HG03575 (cell line): Measurements from ENCODE around the gene GNAZ.

Experiments
- ATAC-seq: cut with Tn5 transposase; IDR thresholded peaks from one replicate; pipeline ENCODE4 v1.9.1; 2021; ENCODE audit not compliant: unreplicated experiment, insufficient number of reproducible peaks, low FRiP score; ENCODE audit errors: extremely low read depth

Gene GNAZ

DNA sequence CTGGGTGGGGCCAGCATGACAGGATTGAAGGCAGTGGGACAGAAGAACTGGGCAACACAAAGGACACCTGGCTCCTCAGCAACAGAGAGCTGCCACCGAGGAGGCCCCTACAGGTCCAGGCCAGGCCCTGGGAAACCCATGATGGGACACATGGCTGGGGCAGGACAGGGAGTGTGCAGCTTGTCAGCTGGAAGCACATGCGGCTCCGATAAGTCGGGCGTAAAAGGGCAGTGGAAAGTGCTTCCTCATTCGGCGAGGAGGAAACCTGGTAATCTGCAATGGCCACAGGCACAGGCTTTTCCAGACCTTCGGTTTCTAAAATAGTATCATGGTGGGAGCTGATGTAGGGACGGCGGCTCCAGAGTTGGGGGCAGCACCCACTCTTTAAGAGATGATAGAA, 16.5 kb downstream of the GNAZ start:
- no peak for ATAC-seq

DNA sequence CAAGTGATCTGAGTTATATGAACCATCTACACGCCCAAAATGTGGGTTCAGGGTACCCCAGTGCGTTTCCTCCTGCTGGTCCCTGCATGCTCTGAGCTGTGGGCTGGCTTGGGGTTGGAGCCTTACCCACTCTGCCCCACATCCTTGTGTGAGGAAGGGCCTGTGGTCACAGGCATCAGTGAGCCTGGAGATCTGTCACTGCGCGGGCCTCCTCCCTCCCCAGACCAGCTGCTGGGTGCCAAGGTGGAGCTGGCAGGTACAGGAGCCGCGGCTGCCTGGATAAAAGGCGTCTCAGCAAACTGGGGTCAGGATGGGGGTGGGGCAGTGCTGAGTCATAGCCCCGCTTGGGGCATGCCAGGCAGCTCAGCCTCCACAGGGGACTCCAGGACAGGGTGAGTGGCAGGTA, 17.9 kb downstream of the GNAZ start:
- no peak for ATAC-seq

DNA sequence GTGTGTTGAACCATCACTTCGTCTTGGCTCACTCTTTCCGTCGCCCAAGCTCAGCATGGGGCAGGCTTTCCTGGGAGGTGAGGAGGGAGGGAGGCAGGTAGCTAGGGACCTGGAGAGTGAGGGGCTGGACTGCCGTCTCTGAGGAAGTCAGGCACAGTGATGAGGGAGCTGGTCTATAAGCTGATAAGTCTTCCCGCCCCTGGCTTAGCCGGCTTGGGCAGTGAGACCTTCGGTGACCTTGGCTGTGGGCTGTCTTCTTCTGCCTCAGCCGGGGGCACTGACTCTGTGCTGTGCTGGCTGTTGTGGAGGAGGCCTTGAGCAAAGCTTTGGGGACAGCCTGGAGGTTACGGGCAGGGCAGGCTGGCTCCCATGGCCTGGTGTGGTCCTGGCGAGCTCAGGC, 18.7 kb downstream of the GNAZ start:
- no peak for ATAC-seq

DNA sequence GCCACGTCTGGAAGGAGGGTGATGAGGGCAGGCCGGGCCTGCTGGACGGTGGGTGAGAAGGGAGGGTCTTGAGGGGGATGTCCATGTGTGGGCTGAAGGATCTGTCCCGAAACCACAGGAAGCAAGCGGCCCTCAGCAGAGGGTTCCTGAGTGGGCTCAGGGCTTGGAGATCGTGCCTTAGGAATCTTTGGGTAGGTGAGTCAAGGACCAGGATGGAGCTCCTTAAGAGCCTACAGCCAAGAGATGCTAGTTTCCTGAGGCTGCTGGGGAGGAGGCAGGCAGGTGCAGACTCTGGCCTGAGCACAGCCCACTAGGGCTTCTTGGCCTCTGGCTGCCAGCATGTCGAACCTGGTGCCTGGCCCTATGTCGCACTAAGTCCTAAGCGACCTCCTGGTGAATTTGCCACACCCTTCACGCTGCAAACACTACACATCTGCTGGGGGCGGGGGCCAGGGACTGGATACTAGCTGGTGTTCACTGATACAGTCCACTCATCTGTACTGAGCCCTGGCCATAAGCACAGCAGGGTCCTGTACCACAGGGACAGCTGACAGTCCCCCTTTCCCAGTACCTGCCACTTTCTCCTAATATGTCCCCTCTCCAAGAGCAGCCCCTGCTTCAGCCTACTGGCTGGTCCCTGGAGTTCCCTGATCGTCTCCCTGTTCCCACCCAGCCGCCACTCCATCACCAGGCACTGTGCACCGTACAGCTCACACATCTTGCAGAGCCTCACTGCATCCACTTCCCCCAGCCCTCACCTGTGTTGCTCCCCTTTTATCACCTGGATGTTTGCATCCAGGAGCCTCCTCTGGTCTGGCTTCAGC, 19.5 kb downstream of the GNAZ start:
- ATAC-seq = no peak

DNA sequence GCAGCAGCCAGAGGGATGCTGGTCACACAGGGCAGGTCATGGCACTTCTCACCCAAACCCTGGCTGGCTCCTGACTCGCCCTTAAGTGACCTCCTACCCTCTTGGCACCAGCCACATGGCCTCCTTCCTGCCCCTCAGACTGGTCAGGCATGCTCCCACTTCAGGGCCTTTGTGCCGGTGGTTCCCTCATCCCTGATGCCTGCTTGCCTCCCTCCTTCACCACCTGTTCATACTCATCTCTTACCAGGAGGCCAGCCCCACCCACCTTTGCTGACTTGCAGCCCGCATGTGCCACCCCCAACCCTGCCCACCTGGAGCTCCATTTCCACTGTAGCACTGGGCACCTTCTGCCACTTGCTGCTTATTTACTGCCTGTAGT, 20.1 kb downstream of the GNAZ start:
- no peak for ATAC-seq

DNA sequence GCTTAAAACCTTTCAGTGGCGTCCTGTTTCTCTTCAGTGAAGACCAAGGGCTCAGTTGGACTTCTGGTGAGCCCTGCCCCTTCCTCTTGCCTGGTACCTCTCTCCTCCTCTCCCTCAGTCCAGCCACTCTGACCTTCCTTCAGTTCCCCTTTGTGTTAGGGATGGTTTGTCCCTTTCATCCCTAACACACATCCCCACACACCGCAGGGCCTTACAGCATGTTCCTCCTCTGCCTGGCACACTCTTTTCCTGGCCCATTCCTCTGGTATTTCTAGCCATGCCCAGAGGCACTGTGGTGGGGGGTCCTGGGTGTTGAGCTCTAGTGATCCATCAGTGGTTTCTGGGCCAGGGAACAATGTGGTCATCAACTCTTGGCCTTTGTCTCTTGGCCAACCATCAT, 21.4 kb downstream of the GNAZ start:
- ATAC-seq = no peak

DNA sequence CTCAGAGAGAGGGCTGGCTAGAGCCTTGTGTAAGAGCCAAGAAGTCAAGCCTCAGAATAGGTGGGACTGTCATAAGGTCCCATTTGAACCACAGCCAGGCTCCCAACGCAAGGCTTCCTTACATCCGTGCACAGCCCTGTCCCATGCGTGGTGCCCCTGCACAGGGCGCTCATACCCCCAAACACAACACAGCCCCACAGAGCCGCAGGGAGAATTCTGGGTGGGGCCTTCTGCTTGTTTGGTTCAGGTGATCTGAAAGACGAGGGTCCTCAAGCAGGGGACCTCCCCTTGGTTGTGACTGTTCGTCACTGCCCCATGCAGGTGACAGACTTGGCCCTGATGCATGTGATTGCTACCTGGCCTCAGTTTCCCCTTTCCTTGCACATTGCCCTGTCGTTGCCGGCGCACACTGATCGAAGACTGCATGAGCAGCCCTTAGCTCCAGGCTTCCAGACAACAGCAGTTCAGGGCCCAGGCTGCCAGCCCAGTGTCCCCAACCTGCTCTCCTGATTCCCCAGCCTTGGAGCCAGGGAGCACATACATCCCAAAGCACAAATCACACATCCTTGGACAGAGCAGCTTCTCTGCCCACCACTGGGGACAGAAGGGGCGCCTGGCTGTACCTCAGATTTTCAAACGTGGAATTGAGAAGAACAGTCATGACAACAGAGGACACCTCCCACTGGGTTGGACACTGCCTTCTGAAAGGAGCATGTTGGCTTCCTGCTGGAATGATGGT, 22.1 kb downstream of the GNAZ start:
- ATAC-seq = no peak

DNA sequence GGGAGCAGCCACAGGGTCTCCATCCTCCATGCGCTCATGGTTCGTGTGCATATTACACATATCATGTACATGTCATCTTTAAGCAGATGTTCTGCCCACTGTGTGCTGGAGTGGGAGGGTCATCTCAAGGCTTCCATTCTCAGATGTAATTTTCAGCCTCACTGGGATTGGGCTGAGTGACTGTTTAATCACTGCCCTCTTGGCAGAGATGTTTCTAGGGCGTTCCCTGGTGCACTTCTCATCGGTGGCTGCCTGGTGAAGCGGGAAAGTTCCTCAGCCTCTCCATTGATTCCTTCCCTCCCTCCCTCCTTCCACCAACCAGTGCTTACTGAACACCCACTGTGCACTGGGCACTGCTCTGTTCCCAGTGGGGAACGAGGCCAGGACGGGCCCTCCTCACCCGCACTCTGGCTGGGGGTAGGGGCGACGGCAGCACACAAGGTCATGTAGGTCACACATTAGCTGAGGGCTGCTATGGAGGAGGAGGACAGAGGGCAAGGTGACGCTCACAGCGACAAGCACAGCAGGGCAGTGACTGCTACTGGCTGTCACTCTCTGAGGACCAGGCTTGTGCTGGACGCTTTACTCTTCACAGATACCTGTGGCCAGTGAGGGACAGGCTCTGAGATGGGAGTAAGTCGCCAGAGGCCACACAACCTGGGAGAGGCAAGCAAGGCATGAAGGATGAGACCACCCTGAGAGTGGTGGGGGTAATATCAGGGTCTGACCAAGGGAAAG, 22.9 kb downstream of the GNAZ start:
- ATAC-seq = no peak

DNA sequence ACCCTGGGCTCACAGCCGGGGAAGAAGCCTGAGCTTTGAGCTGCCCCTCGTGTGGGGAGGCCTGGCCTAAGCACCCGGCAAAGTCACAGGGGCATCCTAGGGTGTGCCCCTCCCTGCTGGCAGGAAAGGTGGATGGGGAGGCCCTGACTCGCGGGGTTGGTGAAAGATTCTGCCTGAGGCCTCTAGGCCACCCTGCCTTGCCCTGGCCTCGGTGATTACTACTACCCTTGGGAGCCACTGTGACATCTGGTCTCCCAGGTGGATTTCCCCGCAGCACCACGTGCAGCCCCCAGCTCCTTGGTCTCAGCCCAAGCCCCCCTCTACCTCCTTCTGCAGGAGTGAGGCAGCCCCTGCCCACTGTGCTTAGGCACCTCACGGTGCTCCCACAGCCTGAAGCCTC, 23.9 kb downstream of the GNAZ start:
- ATAC-seq = no peak

DNA sequence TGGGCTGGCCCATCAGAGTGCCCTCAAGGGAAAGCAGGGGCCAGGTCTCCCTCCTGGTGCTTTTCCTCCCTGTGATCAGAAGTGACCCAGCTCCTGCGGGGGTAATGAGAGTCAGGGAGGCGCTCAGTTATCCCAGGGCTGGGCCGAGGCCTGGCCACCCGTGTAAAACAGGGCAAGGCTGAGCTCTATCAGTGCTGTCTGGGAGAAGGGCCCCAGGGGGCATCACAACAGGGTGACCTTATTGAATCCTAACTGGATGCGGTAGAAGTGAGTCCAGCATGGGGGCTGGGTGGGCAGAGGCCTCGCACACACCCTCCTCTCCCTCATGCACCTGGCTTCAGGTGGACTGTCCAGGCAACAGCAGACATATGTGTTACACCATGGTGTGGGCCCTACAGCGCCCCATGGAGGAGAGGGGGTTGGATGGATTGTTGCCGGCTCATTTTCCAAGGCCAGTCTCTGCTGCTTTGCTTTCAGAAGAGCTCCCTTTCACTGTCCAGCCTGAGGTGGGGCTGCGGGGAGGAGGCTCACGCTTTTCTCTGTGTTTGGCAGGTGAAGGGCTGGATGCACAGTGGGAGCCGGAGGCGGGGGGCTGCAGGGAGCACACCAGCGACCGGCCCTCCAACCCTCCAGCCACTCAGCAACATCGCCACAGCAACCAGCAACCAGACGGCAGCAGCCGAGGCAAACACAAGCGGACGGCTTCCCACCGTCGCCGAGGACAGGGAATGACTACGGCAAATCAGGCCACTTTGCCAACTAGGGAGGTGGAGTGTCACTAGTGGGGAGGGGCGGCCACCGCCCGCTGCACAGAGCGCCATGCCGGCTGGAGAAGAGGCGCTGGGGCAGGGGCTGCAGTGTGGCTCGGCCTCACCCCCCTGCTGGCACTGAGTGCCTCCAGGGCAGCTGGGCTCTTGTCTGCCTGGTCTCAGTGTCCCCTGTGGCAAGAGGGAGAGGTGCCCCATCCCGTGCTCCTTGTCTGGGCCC, 24.7 kb downstream of the GNAZ start:
- no peak for ATAC-seq

DNA sequence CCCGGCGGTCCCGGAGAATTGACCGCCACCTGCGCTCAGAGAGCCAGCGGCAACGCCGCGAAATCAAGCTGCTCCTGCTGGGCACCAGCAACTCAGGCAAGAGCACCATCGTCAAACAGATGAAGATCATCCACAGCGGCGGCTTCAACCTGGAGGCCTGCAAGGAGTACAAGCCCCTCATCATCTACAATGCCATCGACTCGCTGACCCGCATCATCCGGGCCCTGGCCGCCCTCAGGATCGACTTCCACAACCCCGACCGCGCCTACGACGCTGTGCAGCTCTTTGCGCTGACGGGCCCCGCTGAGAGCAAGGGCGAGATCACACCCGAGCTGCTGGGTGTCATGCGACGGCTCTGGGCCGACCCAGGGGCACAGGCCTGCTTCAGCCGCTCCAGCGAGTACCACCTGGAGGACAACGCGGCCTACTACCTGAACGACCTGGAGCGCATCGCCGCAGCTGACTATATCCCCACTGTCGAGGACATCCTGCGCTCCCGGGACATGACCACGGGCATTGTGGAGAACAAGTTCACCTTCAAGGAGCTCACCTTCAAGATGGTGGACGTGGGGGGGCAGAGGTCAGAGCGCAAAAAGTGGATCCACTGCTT, 25.5 kb downstream of the GNAZ start:
- no peak for ATAC-seq

DNA sequence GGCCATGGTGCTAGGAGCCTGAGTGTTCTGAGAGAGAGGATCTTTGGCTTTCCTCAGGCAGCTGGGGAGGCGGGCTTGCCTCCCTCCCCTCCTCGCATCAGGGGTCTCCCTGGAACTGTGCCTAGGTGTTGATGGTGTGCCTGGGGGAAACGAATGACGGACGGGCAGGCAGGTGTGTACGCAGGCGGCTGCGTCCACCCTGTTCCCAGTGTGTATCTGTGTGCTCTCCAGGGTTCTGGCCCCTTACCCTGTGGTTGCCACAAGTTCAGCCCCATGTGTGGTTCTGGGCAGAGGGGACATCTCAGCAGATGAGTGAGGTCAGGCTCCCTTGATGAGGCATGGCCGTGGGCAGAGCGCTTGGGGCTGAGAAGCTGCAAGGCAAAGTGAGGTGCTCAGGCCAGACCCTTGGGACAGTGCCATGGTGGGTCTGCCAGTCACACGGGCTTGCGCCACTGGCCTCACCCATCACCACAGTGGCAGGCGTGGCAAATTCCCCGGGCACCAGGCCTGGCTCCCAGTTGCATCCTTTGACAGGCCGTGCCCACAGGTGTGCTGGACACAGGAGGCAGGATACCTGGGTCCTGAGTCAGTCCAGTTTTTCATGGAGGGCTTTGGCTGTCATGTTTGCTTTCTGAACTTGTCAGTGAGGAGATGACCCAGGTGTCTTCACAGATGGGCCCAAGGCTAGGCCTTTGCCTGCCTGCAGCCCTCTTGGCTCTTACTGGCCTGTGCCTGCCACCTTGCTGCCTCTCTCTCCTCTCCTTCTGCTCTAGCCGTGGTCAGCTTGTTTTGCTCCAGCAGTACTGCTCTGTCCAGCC, 27.3 kb downstream of the GNAZ start:
- ATAC-seq = no peak

DNA sequence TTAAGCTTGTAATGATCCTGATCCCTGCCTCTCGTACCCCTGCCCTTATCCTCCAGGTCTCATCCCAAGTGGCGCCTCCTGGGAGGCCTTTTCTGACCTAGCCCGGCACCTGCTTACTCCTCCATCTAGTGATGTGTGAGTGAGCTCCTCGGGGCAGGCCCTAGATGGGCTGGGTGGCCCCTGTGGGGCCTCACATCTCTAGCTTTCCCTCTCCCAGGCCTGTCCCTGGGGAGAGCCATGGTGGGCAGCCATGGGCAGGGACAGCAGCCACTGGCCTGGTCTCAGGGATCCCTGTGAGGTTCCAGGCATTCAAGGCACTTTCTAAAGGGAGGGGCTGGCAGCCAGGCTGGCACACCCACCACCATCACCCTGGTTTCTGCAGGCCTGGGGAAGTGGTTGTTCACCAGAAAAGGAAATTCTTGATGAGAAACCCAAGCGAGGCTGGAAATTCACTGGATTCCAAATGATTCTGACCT, 27.9 kb downstream of the GNAZ start:
- no peak for ATAC-seq

DNA sequence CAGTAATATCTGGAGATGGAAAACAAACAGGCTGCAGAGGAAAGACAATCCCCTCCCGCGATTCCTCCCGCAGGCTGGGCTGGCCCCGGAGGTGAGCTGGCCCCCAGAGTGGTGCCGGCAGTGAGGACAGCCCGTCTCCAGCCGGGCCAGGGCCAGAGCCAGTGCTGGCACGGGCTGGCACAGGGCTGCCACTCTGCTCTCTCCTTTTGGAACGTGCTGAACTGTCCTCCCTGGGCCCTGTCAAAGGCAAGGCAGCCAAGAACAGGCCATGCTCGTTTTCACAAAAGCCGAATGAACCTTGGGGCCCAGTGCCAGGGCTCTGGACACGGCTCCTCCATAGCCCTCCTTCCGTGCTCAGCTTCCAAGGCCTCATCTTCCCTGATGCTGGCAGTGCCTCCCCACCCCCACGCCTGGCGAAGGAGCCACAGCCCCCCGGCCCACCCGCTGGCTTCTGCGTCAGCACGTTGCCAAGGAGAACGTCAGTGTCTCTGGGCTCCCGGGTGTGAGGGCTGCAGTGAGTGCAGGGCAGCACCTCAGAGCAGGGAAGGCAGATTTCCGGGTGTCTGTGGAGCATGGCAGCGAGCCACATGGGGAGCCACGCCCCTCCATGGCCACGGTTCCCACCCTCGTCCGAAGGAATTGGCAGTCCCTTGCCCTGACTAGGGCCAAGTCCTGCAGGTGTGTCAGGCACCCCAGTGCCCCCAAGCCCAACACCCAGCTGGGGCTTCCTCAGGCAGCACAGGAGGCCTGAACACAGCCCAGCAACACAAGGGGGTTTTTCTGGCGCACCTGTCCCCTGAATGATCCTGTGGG, 28.6 kb downstream of the GNAZ start:
- no peak for ATAC-seq

DNA sequence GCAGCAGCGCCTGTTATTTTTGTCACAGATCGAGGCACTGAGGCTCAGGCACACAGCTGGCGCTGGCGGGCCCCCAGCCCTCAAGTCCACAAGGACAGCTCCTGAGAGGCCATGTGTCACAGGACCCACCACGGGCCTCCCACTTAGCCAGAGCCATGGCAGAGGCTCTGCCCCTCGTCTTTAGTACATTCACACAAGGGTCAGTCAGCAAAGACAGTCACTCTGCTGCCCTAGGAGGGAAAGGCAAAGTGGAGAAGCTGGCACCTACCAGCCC, 29.1 kb downstream of the GNAZ start:
- no peak for ATAC-seq

DNA sequence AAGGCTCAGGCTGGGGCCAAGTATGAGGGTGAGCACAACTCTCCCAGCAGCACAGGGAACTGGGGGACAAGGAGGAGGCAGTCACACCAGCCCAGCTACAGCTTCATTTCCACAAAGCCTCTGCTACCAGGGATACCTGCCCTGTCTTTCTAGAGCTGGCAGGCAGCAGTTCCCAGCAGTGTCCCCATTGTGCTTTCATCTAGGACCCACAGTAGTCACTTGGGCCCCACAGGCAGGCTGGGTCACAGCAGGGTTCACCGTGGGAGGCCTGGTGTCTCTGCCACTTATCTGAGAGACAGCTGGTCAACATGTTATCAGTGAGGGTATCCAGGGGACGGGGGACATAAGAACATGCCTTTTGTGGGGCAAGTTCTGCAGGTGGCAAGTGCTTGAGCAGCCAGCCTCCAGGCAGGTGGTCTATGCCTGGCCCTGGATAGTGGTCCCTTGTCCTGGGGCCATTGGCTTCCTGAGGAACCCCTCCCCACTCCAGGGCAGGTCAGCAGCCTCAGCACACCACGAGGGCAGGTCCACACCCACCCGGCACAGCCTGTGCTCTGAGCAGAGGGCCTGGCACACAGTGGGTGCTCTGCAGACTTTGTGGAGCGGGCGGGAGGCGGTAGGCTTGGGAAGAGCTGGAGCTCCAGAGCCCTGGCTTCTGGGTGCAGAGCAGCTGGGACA, 29.9 kb downstream of the GNAZ start:
- ATAC-seq = no peak

DNA sequence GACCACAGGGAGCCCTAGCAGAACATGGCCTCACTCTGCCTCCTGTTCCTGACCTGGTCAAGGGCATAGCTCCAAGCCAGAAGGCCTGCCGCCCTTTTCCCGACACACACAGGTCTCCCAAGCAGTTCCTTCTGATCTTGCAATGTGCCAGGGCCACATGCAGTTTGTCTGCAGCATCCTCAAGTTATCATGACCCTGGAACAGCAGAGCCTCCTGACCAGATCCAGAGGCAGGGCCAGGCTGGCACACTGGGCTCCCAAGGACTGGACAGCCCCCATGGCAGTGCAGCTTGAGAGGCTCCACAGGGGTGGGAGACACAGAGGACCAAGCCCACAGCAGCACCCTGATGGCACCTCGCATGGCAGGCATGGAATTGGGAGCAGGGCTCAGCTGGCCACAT, 31.2 kb downstream of the GNAZ start:
- no peak for ATAC-seq
